LoVo (cell line): ENCODE measurements around the gene NOL4L.
A peak's percentile ranks its signal among the peaks of the same experiment; 100 is the strongest.

Experiments
- DNase-seq: peaks from one replicate; pipeline ENCODE4 v3.0.0-alpha.2; 2016; ENCODE audit warnings: low spot score

The NOL4L gene, protein sequence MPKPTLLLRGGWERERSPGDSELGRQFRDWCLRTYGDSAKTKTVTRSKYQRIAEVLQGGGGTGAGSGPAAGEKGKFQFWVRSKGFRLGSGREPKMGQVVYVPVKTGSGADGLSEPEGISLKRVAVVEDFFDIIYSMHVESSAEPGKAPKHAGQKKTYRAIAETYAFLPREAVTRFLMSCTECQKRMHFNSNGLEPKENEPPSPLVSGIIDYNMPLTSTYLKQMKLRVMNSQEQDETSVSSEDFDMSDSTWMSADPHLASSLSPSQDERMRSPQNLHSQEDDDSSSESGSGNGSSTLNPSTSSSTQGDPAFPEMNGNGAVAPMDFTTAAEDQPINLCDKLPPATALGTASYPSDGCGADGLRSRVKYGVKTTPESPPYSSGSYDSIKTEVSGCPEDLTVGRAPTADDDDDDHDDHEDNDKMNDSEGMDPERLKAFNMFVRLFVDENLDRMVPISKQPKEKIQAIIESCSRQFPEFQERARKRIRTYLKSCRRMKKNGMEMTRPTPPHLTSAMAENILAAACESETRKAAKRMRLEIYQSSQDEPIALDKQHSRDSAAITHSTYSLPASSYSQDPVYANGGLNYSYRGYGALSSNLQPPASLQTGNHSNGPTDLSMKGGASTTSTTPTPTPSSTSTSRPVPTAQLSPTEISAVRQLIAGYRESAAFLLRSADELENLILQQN

GRCh38 chr20:32585011-32585585, at the start of gene NOL4L:
TSS of gene NOL4L (minus strand) at chr20:32585333. CDS start at chr20:32584890, 443 bp downstream.
- DNase-seq: peak; percentile 38

- no peak for DNase-seq
Observed at GRCh38 chr20:32634041-32634805, 49.1 kb upstream of the NOL4L start.

GRCh38 chr20:32632461-32633354, 47.6 kb upstream of the NOL4L start:
- no peak for DNase-seq

- DNase-seq: no peak
Observed at GRCh38 chr20:32631933-32632460, 46.9 kb upstream of the NOL4L start.

GRCh38 chr20:32629813-32630212, 44.7 kb upstream of the NOL4L start:
- no peak for DNase-seq

GRCh38 chr20:32628960-32629530, 43.9 kb upstream of the NOL4L start:
- DNase-seq: peak; percentile 12

DNA sequence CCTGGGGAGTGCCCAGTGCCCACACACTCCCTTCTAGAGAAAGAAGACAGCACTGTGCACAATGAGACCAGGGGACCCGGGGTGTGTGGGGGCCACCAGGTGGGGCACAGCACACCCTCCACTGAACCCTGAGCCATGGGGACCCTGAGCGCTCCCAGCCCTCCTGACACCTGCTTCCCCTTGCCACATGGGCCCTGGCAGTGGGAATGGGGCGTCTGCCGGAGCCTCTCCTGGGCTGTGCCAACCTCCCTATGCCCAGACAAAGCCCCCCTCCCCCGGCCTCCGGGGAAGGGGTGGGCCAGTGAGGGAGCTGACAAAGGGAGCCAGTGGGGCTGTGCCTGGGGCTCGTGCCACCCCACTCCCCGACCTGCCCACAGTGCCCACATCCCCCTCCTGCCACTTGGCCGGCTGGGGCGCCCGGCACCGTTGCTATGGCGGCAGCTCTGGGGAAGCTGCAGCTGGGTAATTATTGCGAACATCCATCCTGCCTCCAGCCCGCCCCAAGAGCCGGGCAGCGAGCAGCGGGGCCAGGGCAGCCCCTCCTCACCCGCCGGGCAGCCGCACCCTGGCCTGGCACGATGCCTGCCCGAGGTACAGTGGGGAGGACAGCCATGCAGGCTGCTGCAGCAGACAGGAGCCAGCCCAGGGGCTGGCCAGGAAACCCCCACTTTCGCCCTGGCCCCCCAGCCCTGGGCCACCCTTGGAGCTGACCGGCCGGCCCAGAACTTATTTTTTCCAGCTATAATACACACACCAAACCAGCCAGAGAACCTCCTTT, 41.9 kb upstream of the NOL4L start:
- DNase-seq: no peak

DNA sequence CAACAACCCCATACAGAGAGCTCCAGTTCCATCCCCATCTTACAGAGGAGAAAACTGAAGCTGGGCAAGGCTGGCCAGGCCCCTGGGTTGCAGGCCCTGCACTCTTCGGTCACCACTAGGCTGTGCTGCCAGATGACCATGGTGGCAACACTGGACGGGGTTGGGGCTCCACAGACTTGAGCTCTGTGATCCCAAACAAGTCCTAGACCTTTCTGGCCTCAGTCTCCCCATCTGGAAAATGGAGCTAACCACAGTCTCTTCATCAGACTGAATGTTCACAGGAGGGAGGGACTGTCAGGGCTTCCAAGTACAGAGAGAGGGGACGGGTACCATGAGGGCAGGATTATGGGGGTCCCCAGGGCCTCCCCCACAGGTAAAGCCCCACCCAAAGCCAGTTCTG, 41.3 kb upstream of the NOL4L start:
- no peak for DNase-seq

DNA sequence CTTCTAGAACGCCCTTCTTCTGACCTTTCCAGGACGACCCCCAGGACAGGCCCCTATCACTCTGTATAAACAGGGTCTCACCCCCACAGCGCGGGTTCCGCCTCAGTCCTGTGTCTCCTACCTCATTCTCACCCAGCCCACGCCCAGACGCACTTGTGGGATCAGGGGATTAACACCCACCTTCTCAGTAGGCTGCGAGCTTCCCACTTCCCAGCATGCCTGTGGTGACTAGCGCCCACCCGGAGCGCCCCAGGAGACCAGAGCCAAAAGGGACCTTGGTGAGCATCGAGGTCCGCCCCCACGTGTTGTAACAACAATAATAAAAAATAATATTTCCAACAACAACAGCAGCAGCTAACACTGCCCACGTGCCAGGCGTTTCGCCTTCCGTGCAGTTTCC, 40.9 kb upstream of the NOL4L start:
- DNase-seq: no peak

DNA sequence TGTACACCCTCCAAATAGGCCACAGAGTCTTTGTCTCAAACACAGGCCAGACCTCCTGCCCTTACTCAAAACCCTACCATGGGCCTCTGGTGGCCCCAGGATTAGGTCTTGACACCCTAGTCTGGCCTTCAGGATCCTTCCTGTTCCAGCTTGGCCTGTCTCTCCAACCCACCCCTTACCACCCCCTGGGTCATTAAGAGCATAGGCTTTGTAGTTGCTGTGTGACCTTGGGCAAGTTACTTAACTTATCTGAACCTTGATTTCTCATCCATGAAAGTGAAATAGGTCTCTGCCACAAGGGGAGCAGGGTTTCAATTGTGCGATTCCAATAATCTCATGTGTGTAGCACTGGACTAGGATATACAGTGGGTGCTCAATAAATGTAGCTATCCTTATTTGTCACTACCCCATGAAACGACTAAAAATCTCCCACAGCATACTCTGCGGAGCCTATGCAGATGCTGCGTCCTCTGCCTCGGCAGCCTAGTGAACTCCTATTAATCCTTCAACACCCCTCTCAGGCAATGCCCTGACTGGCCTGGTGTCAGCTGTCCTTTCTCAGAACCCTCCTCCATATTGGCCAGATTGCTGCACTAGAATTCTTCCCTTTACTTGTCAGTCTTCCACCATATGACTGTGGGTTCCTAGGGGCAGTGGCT, 39.7 kb upstream of the NOL4L start:
- DNase-seq: no peak

- DNase-seq: no peak
Observed at GRCh38 chr20:32623667-32624157, 38.6 kb upstream of the NOL4L start.

DNA sequence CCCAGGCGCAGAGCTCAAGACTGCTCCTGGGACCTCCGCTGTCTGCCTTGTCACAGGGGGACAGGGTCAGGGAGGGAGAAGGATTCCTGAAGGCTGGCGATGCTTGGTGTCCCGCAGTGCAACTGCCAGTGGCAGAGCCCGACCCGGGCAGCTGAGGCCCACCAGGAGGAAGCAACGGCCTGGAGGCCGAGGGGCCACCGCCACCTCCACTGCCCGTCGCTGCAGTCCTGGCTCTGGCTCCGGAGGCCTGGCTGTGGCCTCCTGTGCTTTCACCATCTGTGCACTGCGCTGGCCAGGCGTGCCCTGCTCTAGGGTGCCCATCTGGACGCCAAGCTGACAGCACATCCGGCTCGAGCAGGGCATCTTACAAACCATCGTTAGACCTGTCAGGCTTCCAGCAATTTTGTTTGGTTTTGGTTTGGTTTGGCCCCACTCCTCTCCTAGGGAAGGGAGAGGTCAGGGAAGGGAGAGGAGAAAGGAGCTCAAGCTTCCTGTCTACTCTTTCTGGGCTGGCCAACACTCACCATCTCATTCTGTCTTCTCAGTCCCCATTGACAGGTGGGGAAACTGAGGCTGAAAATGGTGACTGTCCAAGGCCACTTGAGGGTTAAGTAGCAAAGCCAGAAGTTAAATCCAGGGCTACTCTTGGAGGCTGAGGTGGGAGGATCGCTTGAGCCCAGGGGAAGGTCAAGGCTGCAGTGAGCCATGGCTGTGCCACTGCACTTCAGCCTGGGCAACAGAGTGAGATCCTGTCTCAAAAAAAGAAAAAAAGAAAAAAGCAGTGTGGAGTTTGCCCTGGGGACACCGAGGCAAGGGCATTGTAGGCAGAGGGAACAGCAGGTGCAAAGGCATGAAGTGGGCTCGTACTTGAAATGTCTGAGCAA, 37.7 kb upstream of the NOL4L start:
- DNase-seq: no peak

GRCh38 chr20:32621891-32622584, 36.9 kb upstream of the NOL4L start:
- no peak for DNase-seq

DNA sequence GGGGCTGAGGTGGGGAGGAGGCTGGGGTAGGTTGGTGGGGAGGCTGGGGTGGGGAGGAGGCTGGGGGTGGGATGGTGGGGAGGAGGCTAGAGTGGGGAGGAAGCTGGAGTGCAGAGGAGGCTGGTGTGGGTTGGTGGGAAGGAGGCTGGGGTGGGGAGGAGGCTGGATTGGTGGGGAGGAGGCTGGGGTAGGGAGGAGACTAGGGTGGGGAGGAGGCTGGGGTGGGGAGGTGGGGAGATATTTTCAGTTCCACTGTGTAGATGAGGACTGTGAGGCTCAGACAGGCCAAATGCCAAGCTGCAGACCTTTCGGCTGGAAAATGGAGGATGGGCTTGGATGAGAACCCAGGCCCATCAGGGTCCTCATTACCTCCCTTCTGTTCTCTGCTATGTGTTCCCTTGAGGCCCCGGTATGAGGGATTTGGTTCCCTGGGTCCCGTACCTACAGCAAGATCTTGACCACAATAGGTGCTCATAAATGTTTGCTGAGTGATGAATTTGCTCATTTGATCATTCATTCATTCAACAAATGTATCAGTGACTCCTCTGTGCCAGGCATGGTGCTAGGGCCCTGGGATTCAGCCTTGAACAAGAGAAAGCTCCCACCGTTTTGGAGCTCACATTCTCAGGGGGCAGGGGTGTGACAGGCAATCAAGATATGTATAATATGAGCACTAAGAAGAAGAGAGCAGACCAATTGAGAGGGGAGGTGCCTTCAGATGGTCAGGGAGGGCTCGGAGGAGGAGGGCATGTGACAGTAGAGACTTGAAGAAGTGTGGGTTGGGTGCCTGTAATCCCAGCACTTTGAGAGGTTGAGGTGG, 36.1 kb upstream of the NOL4L start:
- no peak for DNase-seq

DNA sequence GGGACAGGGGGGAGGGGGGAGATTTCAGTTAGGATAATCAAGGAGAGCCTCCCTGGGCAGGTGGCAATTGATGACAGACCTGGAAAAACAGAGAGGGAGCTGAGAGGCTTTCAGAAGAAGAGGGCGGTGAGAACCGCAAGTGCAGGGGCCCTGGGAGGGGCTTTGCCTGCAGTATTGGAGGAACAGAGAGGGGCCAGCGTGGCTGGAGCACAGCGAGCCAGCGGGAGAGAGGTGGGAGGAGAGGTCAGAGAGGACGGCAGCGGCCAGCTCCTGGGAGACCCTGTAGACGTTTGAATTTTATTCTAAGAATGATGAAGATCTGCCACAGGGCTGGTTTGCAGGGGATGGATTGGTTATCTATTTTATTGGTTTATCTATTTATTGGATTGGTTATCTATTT, 34.5 kb upstream of the NOL4L start:
- no peak for DNase-seq

DNA sequence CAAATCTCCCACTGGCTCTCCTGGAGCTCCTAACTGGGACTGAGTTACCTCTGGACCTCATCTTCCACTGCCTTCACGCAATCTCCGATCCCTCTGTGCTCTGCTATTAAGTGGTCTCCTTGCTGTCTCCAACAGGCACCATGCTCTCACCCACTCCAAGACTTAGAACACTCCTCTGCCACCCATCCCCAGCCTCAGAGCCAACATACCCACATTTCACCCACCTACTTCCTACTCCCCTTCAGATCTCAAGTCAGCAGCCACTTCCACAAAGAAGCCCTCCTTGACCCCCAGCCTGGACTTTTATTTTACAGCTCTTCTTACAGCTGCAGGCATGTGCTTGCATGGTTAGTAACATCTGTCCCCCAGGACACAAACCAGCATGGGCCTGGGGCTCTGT, 29.6 kb upstream of the NOL4L start:
- DNase-seq: no peak

DNA sequence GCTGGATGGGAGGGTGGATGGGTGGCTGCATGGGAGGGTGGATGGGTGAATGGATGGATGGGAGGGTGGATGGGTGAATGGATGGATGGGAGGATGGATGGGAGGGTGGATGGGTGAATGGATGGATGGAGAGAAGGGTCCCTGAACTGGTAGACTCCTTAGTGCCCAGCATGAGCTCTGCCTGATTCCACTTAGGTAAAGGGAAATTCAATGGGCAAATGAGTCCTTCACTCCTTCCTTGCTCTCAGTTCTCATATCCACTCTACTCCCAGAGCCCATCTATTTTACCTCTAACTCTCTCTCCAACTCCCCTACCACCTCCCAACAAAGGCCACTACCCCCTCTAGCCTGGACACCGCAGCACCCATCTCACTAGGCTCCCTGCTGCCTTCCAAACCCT, 29.2 kb upstream of the NOL4L start:
- no peak for DNase-seq
